Measurements from ENCODE around the gene NOP10. TPM values are rescaled to one million over a fixed set of nuclear protein-coding genes. Genes with fewer than 3 reads are reported as not detected.

The NOP10 gene
- total RNA-seq, 1 donor from 2014 or later: 116 TPM

GRCh38 chr15:34332553-34333120, 10.3 kb downstream of the NOP10 start:
- intact Hi-C loops (cut with micrococcal nuclease): loop anchor here (5.0 kb wide), 1 partner anchor 35 kb away; the partner anchor contains the start of gene LPCAT4
- ChIA-PET POLR2A (interaction anchor here (0.7 to 8.0 kb wide), 9 partner anchors 10 to 251 kb away, joined by 3 to 64 read pairs (median 4); partner anchors contain the start of genes EMC7, GOLGA8B, LPCAT4 and NOP10), CTCF (no interaction called here)
- Mint-ChIP-seq H3K27ac (peak overlapping the region; percentile 99), H3K4me1 (peaks cover 87% of the 10 kb centered on the region), H3K4me3 (no peak overlapping the region), H3K36me3 (ENCODE audit: low read depth) (peaks cover 19% of the 10 kb centered on the region), H3K27me3 (no peaks in the 10 kb centered on the region), H3K9me3 (no peaks in the 10 kb centered on the region)
- ATAC-seq (ENCODE audit: low read depth) (no peak), DNase-seq (no peak)
- TF ChIP-seq, protein P1, sequence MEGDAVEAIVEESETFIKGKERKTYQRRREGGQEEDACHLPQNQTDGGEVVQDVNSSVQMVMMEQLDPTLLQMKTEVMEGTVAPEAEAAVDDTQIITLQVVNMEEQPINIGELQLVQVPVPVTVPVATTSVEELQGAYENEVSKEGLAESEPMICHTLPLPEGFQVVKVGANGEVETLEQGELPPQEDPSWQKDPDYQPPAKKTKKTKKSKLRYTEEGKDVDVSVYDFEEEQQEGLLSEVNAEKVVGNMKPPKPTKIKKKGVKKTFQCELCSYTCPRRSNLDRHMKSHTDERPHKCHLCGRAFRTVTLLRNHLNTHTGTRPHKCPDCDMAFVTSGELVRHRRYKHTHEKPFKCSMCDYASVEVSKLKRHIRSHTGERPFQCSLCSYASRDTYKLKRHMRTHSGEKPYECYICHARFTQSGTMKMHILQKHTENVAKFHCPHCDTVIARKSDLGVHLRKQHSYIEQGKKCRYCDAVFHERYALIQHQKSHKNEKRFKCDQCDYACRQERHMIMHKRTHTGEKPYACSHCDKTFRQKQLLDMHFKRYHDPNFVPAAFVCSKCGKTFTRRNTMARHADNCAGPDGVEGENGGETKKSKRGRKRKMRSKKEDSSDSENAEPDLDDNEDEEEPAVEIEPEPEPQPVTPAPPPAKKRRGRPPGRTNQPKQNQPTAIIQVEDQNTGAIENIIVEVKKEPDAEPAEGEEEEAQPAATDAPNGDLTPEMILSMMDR (IDR thresholded peaks at IDR 0.05): no peak

GRCh38 chr15:34331809-34332208, 11.1 kb downstream of the NOP10 start:
- Mint-ChIP-seq H3K27me3 (no peaks in the 10 kb centered on the region), H3K4me1 (peaks cover 91% of the 10 kb centered on the region), H3K36me3 (ENCODE audit: low read depth) (peaks cover 16% of the 10 kb centered on the region), H3K4me3 (peak overlapping the region; percentile 2), H3K27ac (peak overlapping the region; percentile 99), H3K9me3 (no peaks in the 10 kb centered on the region)
- ChIA-PET POLR2A (interaction anchor here (0.7 kb wide), 1 partner anchor 14 kb away, joined by 3 read pairs; no protein-coding TSS in a partner anchor), CTCF (no interaction called here)
- DNase-seq (no peak), ATAC-seq (ENCODE audit: low read depth) (no peak)
- intact Hi-C loops (cut with micrococcal nuclease): loop anchor here (5.0 kb wide), 1 partner anchor 35 kb away; the partner anchor contains the start of gene LPCAT4
- TF ChIP-seq, protein P1 (IDR thresholded peaks at IDR 0.05): no peak

DNA sequence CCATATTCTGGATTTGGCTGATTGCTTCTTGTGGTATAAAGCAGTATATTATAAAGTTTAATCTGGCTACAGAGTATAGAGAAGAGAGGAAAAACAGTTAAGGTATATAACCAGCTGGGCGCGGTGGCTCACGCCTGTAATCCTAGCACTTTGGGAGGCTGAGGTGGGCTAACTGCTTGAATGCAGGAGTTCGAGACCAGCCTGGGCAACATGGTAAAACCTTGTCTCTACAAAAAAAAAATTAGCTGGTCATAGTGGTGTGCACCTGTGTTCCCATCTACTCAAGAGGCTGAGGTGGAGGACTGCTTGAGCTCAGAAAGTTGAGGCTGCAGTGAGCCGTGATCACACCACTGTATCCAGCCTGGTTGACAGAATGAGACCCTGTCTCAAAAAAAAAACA, 12.7 kb downstream of the NOP10 start:
- POLR2A ChIA-PET: interaction anchor here (0.6 to 6.8 kb wide), 4 partner anchors 6 to 38 kb away, joined by 3 to 113 read pairs (median 28); partner anchors contain the start of genes NOP10, NUTM1 and SLC12A6
- Mint-ChIP-seq H3K27me3 (no peaks in the 10 kb centered on the region), H3K4me1 (peaks cover 89% of the 10 kb centered on the region), H3K27ac (peak overlapping the region; percentile 83), H3K36me3 (ENCODE audit: low read depth) (peaks cover 16% of the 10 kb centered on the region), H3K9me3 (no peaks in the 10 kb centered on the region), H3K4me3 (no peak overlapping the region)
- CTCF ChIA-PET: interaction anchor here (1.4 kb wide), 1 partner anchor 12 kb away, joined by 3 read pairs; no protein-coding TSS in a partner anchor
- no peak for ATAC-seq (ENCODE audit: low read depth)
- intact Hi-C loops (cut with micrococcal nuclease): loop anchor here (5.0 kb wide), 1 partner anchor 37 kb away; the partner anchor contains the start of gene LPCAT4
- no peak for DNase-seq
- TF ChIP-seq, protein P1 (IDR thresholded peaks at IDR 0.05): no peak

DNA sequence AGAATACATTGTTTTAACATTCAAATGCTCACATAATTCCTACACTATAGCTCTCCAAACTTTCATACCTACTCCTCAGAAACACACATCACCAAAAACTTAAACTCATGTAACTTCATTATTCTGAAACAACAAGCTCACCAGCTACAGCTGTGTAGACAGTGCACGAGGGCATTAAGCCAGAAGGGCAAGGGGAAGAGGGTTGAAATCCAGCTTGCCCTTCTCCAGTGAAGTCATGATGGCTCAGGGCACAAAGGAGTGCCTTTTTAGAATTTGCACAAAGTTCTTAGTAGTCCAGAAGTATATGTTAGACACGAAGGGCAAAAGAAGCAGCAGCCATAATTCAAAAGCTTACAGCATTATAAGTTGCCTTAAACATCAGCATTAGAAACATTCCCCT, 13.9 kb downstream of the NOP10 start:
- POLR2A ChIA-PET: interaction anchor here (1.1 to 6.8 kb wide), 5 partner anchors 7 to 38 kb away, joined by 3 to 113 read pairs (median 26); partner anchors contain the start of genes LPCAT4, NOP10, NUTM1 and SLC12A6
- CTCF ChIA-PET: interaction anchor here (1.2 to 2.2 kb wide), 4 partner anchors 10 to 87 kb away, joined by 3 to 9 read pairs (median 5); partner anchors contain the start of genes LPCAT4, NOP10 and NUTM1
- TF ChIP-seq, protein P1 (IDR thresholded peaks at IDR 0.05): no peak
- Mint-ChIP-seq H3K27ac (peak overlapping the region; percentile 83), H3K27me3 (no peaks in the 10 kb centered on the region), H3K4me1 (peaks cover 87% of the 10 kb centered on the region), H3K9me3 (no peaks in the 10 kb centered on the region), H3K36me3 (ENCODE audit: low read depth) (peaks cover 14% of the 10 kb centered on the region), H3K4me3 (peak overlapping the region; percentile 53)
- DNase-seq (no peak), ATAC-seq (ENCODE audit: low read depth) (no peak)
- intact Hi-C loops (cut with micrococcal nuclease): loop anchor here (1.0 to 2.0 kb wide), 2 partner anchors 11 to 14 kb away; partner anchors contain the start of genes NOP10 and NUTM1

GRCh38 chr15:34327906-34328305, 15.0 kb downstream of the NOP10 start:
- no peak for DNase-seq
- intact Hi-C loops (cut with micrococcal nuclease): loop anchor here (1.0 to 2.0 kb wide), 2 partner anchors 9 to 15 kb away; partner anchors contain the start of genes NOP10, NUTM1 and SLC12A6
- POLR2A ChIA-PET: interaction anchor here (1.5 to 6.8 kb wide), 5 partner anchors 8 to 39 kb away, joined by 4 to 113 read pairs (median 26); partner anchors contain the start of genes LPCAT4, NOP10, NUTM1 and SLC12A6

More at GRCh38 chr15:34327906-34328305, 15.0 kb downstream of the NOP10 start:
- ATAC-seq (ENCODE audit: low read depth): no peak
- no peaks in the 10 kb centered on the region for H3K27me3 Mint-ChIP-seq
- peaks cover 13% of the 10 kb centered on the region for H3K36me3 Mint-ChIP-seq (ENCODE audit: low read depth)
- peak overlapping the region; percentile 83 for H3K27ac Mint-ChIP-seq
- CTCF ChIA-PET: interaction anchor here (2.0 to 2.2 kb wide), 2 partner anchors 15 to 39 kb away, joined by 4 to 9 read pairs; partner anchors contain the start of genes LPCAT4, NOP10 and NUTM1
- H3K4me1 Mint-ChIP-seq: peaks cover 87% of the 10 kb centered on the region
- H3K9me3 Mint-ChIP-seq: no peaks in the 10 kb centered on the region
- TF ChIP-seq, protein P1 (IDR thresholded peaks at IDR 0.05): no peak
- H3K4me3 Mint-ChIP-seq: peak overlapping the region; percentile 57
